Muscle layer of duodenum (tissue), 2 donors: ENCODE measurements around the gene PHIP.

Source experiments
- H3K27ac ChIP-seq: one replicate; pipeline ENCODE4 v1.7.0; 2013; ENCODE audit warnings: mild to moderate bottlenecking, low read length
- H3K27me3 ChIP-seq: one replicate; pipeline ENCODE4 v1.7.0; 2013; ENCODE audit warnings: low read depth, mild to moderate bottlenecking, control low read depth, low read length
- H3K36me3 ChIP-seq, 2 donors: one replicate each; pipeline ENCODE4 v1.7.0; 2013; ENCODE audit warnings: low read length in 2 of 2, control low read depth in 1 of 2, mild to moderate bottlenecking in 1 of 2; ENCODE audit not compliant: insufficient read depth in 2 of 2, control insufficient read depth in 1 of 2
- H3K4me1 ChIP-seq, 2 donors: one replicate each; pipeline ENCODE4 v1.7.0; 2013; ENCODE audit warnings: low read length in 2 of 2, mild to moderate bottlenecking in 2 of 2, control low read depth in 1 of 2, moderate library complexity in 1 of 2; ENCODE audit not compliant: insufficient read depth in 2 of 2, control insufficient read depth in 1 of 2
- H3K4me3 ChIP-seq, 2 donors: one replicate each; pipeline ENCODE4 v1.7.0; 2013; ENCODE audit warnings: low read length in 2 of 2, low read depth in 1 of 2, mild to moderate bottlenecking in 1 of 2
- H3K9me3 ChIP-seq, 2 donors: one replicate each; pipeline ENCODE4 v1.7.0; 2013; ENCODE audit warnings: low read length in 2 of 2, control low read depth in 1 of 2, mild to moderate bottlenecking in 1 of 2; ENCODE audit not compliant: control insufficient read depth in 1 of 2
- donor health status: healthy.

The PHIP gene

GRCh38 chr6:78966542-78966941, 111.5 kb downstream of the PHIP start:
- H3K27me3 ChIP-seq: no peaks in the 10 kb centered on the region
- H3K4me1 ChIP-seq: no peaks in the 10 kb centered on the region
- peaks cover 50 to 56% of the 10 kb centered on the region in 2 donors for H3K36me3 ChIP-seq
- no peak overlapping the region for H3K27ac ChIP-seq
- no peaks in the 10 kb centered on the region for H3K9me3 ChIP-seq
- H3K4me3 ChIP-seq: no peak overlapping the region

DNA sequence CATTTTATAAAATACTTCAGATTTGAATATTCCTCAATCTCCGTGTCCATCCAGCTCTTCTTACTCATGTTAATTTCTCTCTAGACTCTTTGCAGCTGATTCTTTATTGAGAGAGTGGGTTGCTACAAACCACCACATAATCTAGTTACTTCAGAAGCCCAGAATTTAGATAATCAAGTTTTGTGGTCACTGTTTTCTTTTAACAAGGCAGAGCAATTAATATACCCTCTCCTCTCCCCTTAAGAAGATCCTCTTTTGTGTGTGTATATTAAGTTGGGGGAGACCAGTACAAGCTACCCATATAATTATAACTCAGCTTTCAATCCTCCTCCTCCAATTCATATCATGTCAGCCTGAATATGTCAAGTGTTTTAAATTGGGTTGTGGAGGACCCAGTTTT, 115.6 kb downstream of the PHIP start:
- Histone ChIP-seq H3K36me3 (peaks cover 46 to 52% of the 10 kb centered on the region in 2 donors), H3K4me1 (no peaks in the 10 kb centered on the region), H3K4me3 (no peak overlapping the region), H3K9me3 (no peaks in the 10 kb centered on the region), H3K27ac (no peak overlapping the region), H3K27me3 (no peaks in the 10 kb centered on the region)

GRCh38 chr6:78954740-78955139, 123.3 kb downstream of the PHIP start:
- H3K36me3 ChIP-seq: peaks cover 42 to 50% of the 10 kb centered on the region in 2 donors
- no peak overlapping the region for H3K27ac ChIP-seq
- no peaks in the 10 kb centered on the region for H3K27me3 ChIP-seq
- no peaks in the 10 kb centered on the region for H3K9me3 ChIP-seq
- H3K4me1 ChIP-seq: no peaks in the 10 kb centered on the region
- H3K4me3 ChIP-seq: no peak overlapping the region

DNA sequence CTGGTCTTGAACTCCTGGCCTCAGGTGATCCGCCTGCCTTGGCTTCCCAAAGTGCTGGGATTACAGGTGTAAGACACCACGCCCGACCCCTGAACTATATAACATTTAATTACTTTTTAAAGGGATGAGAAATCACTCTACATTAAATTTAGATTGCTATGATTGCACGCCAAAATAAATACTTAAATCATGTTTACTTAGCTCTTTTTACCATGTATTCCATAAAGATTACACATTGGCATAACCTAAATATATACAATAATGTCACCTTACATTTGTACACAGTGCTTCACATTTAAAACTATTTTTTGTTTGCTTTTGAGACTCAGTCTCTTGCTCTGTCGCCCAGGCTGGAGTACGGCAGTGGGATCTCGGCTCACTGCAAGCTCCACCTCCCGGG, 124.3 kb downstream of the PHIP start:
- Histone ChIP-seq H3K36me3 (peaks cover 46 to 58% of the 10 kb centered on the region in 2 donors), H3K4me1 (no peaks in the 10 kb centered on the region)

DNA sequence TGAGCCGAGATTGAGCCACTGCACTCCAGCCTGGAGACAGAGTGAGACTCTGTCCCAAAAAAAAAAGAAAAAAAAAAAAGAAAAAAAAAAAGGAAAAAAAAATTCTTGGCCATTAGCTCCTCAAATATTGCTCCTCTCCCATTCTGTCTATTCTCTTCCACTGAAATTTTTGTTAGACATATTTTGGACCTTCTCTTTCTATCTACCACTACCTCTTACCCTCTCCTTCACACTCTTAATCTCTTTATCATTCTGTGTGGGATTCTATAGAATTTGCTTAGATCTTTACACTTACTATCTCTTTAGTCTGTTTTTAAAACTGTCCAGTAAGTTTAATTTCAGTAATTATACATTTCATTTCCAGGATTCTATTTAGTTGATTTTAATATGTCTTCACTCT, 125.7 kb downstream of the PHIP start:
- Histone ChIP-seq H3K27ac (no peak overlapping the region), H3K4me3 (no peak overlapping the region), H3K27me3 (no peaks in the 10 kb centered on the region), H3K9me3 (peaks cover 6 to 12% of the 10 kb centered on the region in 2 donors), H3K36me3 (peaks cover 53 to 69% of the 10 kb centered on the region in 2 donors), H3K4me1 (no peaks in the 10 kb centered on the region)

More for the DNA sequence above, 124.3 kb downstream of the PHIP start:
- Histone ChIP-seq H3K27ac (no peak overlapping the region), H3K27me3 (no peaks in the 10 kb centered on the region), H3K9me3 (peaks cover 4 to 8% of the 10 kb centered on the region in 2 donors), H3K4me3 (no peak overlapping the region)

DNA sequence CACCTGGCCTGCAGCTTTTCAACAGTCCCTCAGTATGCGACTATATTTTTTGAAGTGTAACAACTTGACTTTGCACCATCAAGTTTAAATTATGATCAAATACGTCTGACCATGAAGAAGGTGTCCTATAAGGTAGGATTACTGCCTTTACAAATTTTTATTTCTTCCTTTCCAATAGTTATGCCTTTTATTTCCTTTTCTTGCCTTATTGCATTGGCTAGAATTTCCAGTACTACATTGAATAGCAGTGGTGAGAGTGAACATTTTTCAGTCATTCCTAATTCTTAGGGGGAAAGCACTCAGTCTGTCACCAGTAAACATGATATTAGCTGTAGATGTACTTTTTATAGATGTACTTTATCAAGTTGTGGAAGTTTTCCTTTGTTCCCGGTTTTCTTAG, 129.3 kb downstream of the PHIP start:
- H3K36me3 ChIP-seq: peaks cover 62 to 84% of the 10 kb centered on the region in 2 donors
- peaks cover 6 to 12% of the 10 kb centered on the region in 2 donors for H3K9me3 ChIP-seq
- no peak overlapping the region for H3K4me3 ChIP-seq
- H3K27me3 ChIP-seq: no peaks in the 10 kb centered on the region
- no peak overlapping the region for H3K27ac ChIP-seq
- no peaks in the 10 kb centered on the region for H3K4me1 ChIP-seq

- no peak overlapping the region for H3K27ac ChIP-seq
- H3K36me3 ChIP-seq: peaks cover 54 to 80% of the 10 kb centered on the region in 2 donors
- H3K4me3 ChIP-seq: no peak overlapping the region
- H3K9me3 ChIP-seq: peaks cover 6 to 12% of the 10 kb centered on the region in 2 donors
- H3K4me1 ChIP-seq: no peaks in the 10 kb centered on the region
- no peaks in the 10 kb centered on the region for H3K27me3 ChIP-seq
Measured at GRCh38 chr6:78947962-78948361, 130.1 kb downstream of the PHIP start.

DNA sequence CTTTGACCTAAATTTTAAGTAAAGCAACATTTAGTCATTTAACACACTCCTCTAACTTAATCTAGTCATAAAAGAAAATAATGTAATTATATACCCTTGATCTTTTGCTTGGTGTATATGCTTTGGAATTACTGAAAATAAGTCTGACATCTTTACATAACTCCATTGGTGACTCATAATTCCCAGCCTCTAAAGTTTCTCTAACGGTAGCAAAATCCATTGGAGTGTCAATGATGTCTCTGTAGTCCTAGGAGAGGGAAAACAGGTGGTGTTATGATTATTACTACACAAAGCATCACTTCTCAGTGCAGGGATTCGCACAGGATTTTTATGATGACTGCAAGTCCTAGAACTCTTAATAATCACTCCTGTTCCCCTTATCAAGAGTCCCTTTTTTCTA, 130.5 kb downstream of the PHIP start:
- Histone ChIP-seq H3K9me3 (peaks cover 6 to 12% of the 10 kb centered on the region in 2 donors), H3K27me3 (no peaks in the 10 kb centered on the region), H3K4me1 (no peaks in the 10 kb centered on the region), H3K4me3 (no peak overlapping the region), H3K36me3 (peaks cover 52 to 78% of the 10 kb centered on the region in 2 donors), H3K27ac (no peak overlapping the region)

DNA sequence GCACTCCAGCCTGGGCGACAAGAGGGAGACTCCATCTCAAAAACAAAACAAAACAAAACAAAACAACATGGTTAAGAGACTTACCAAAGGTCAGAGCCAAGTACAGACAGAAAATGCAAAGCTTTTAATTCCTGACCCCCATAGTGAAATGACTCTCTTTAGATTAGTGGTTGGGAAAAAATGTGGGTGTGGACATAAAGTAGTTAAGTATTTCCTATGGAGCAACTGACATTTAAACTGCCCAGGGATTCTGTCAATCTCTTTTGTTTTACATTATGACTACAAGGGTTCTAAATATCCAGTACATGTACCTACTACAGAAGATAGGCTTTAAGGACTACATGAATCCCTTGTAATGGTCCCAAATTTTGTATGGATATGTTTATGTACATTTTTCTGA, 135.6 kb downstream of the PHIP start:
- H3K27ac ChIP-seq: no peak overlapping the region
- no peaks in the 10 kb centered on the region for H3K27me3 ChIP-seq
- no peak overlapping the region for H3K4me3 ChIP-seq
- no peaks in the 10 kb centered on the region for H3K9me3 ChIP-seq
- peaks cover 49 to 56% of the 10 kb centered on the region in 2 donors for H3K36me3 ChIP-seq
- H3K4me1 ChIP-seq: no peaks in the 10 kb centered on the region

- peaks cover 0 to 12% of the 10 kb centered on the region in 2 donors for H3K9me3 ChIP-seq
Measured at GRCh38 chr6:78936515-78936914, 141.5 kb downstream of the PHIP start.

GRCh38 chr6:78935553-78935952, 142.5 kb downstream of the PHIP start:
- peaks cover 0 to 12% of the 10 kb centered on the region in 2 donors for H3K9me3 ChIP-seq
- H3K4me1 ChIP-seq: no peaks in the 10 kb centered on the region
- peaks cover 7 to 12% of the 10 kb centered on the region in 2 donors for H3K36me3 ChIP-seq

More at GRCh38 chr6:78936515-78936914, 141.5 kb downstream of the PHIP start:
- Histone ChIP-seq H3K27me3 (no peaks in the 10 kb centered on the region), H3K27ac (no peak overlapping the region), H3K36me3 (peaks cover 13 to 20% of the 10 kb centered on the region in 2 donors), H3K4me1 (no peaks in the 10 kb centered on the region), H3K4me3 (no peak overlapping the region)

DNA sequence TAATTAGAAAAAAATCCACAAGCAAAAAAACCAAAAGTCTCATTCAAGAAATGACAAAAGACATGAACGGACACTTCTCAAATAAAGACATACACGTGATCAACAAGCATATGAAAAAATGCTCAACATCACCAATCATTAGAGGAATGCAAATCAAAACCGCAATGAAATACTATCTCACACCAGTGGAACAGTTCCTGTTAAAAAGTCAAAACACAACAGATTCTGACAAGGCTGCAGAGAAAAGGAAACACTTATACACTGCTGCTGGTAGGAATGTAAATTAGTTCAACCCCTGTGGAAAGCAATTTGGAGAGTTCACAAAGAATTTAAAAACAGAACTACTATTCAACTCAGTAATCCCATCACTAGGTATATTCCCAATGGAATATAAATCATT, 152.7 kb downstream of the PHIP start:
- H3K9me3 ChIP-seq: peaks cover 0 to 14% of the 10 kb centered on the region in 2 donors

More at GRCh38 chr6:78935553-78935952, 142.5 kb downstream of the PHIP start:
- Histone ChIP-seq H3K27ac (no peak overlapping the region), H3K4me3 (no peak overlapping the region), H3K27me3 (no peaks in the 10 kb centered on the region)

More for the DNA sequence above, 152.7 kb downstream of the PHIP start:
- H3K27ac ChIP-seq: no peak overlapping the region
- no peaks in the 10 kb centered on the region for H3K4me1 ChIP-seq
- H3K27me3 ChIP-seq: no peaks in the 10 kb centered on the region
- H3K4me3 ChIP-seq: no peak overlapping the region
- no peaks in the 10 kb centered on the region for H3K36me3 ChIP-seq
